ENCODE results near the gene SCN9A.
"Not testable (repeated sequence)": the region's sequence is repeated elsewhere in the genome, so short reads cannot be mapped to it uniquely, and the experiment has no call there.

SCN9A gene

DNA sequence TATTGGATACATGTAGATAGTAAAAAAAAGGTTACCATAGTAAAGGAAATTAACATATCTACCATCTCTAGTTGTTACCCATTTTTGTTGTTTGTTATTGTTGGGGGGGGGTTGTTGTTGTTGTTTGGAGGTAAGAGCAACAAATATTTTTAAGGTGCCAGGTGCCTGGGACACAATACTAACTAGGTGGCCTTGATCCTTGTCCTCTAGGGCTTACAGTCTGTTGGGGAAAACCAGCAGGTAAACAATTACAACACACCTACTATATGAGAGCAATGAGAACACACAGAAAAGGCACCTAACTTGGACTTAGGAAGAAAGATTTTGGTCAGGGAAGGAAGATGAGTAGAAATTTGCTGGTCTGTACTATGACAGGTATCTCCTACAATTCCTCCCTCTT is 46.3 kb downstream of the SCN9A start:
- no peaks in the 10 kb centered on the region for H3K9me3 ChIP-seq (ENCODE audit: insufficient read depth, low read depth, low read length)
- H3K9ac ChIP-seq (ENCODE audit: low read depth, low read length), result no peak overlapping the region
- H3K4me3 ChIP-seq (ENCODE audit: low read length), result no peak overlapping the region
- no peaks in the 10 kb centered on the region for H3K27me3 ChIP-seq (ENCODE audit: insufficient read depth, low read length)
- H3K36me3 ChIP-seq (ENCODE audit: insufficient read depth, low read depth, low read length), result no peaks in the 10 kb centered on the region
- H3K27ac ChIP-seq (ENCODE audit: low read length), result no peak overlapping the region
- H3K4me1 ChIP-seq (ENCODE audit: insufficient read depth, low read length), result no peaks in the 10 kb centered on the region

DNA sequence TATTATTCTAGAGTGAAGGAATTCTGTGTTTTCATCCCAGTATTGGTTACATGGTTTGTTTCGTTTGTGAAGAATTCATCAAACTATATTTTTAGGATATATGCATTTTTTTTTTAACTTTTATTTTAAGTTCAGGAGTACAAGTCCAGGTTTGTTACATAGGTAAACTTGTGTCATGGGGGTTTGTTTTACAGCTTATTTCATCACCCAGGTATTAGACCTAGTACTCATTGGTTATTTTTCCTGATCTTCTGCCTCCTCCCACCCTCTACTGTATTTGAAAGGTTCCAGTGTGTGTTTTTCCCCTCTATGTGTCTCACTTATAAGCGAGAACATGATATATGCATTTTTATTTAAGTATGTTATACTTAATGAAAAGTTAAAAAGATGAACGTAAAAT is 47.6 kb downstream of the SCN9A start:
- Histone ChIP-seq H3K9me3 (ENCODE audit: insufficient read depth, low read depth, low read length) (no peaks in the 10 kb centered on the region), H3K27ac (ENCODE audit: low read length) (no peak overlapping the region), H3K4me1 (ENCODE audit: insufficient read depth, low read length) (no peaks in the 10 kb centered on the region), H3K4me3 (ENCODE audit: low read length) (no peak overlapping the region), H3K9ac (ENCODE audit: low read depth, low read length) (no peak overlapping the region), H3K36me3 (ENCODE audit: insufficient read depth, low read depth, low read length) (no peaks in the 10 kb centered on the region), H3K27me3 (ENCODE audit: insufficient read depth, low read length) (no peaks in the 10 kb centered on the region)

GRCh38 chr2:166321076-166321475 is 54.7 kb downstream of the SCN9A start:
- Histone ChIP-seq H3K27me3 (ENCODE audit: insufficient read depth, low read length) (no peaks in the 10 kb centered on the region), H3K9ac (ENCODE audit: low read depth, low read length) (no peak overlapping the region)

GRCh38 chr2:166314022-166314759 is 61.6 kb downstream of the SCN9A start:
- Histone ChIP-seq H3K27me3 (ENCODE audit: insufficient read depth, low read length) (no peaks in the 10 kb centered on the region), H3K36me3 (ENCODE audit: insufficient read depth, low read depth, low read length) (no peaks in the 10 kb centered on the region), H3K9me3 (ENCODE audit: insufficient read depth, low read depth, low read length) (no peaks in the 10 kb centered on the region), H3K4me3 (ENCODE audit: low read length) (no peak overlapping the region), H3K9ac (ENCODE audit: low read depth, low read length) (no peak overlapping the region), H3K27ac (ENCODE audit: low read length) (no peak overlapping the region), H3K4me1 (ENCODE audit: insufficient read depth, low read length) (no peaks in the 10 kb centered on the region)

More at GRCh38 chr2:166321076-166321475, 54.7 kb downstream of the SCN9A start:
- Histone ChIP-seq H3K36me3 (ENCODE audit: insufficient read depth, low read depth, low read length) (no peaks in the 10 kb centered on the region), H3K4me3 (ENCODE audit: low read length) (no peak overlapping the region), H3K4me1 (ENCODE audit: insufficient read depth, low read length) (no peaks in the 10 kb centered on the region), H3K27ac (ENCODE audit: low read length) (no peak overlapping the region), H3K9me3 (ENCODE audit: insufficient read depth, low read depth, low read length) (no peaks in the 10 kb centered on the region)

DNA sequence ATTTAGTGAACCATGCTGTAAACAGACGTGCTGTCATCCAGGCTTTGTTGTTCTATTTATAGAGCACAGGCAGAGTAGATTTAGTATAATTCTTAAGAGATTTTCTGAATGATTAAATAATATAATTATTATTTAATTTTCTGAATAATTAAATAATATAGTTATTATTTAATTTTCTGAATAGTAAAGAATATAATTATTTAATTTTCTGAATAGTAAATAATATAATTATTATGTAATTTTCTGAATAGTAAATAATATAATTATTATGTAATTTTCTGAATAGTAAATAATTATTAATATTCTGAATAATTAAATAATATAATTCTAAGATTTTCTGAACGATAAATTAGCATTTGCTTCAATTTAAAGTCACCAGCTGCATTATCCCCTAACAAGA is 62.9 kb downstream of the SCN9A start:
- not testable (repeated sequence) for H3K27ac ChIP-seq (ENCODE audit: low read length); H3K27me3 ChIP-seq (ENCODE audit: insufficient read depth, low read length); H3K4me1 ChIP-seq (ENCODE audit: insufficient read depth, low read length); H3K9ac ChIP-seq (ENCODE audit: low read depth, low read length); H3K4me3 ChIP-seq (ENCODE audit: low read length); H3K36me3 ChIP-seq (ENCODE audit: insufficient read depth, low read depth, low read length); H3K9me3 ChIP-seq (ENCODE audit: insufficient read depth, low read depth, low read length)

- no peaks in the 10 kb centered on the region for H3K27me3 ChIP-seq (ENCODE audit: insufficient read depth, low read length)
- no peaks in the 10 kb centered on the region for H3K9me3 ChIP-seq (ENCODE audit: insufficient read depth, low read depth, low read length)
- H3K36me3 ChIP-seq (ENCODE audit: insufficient read depth, low read depth, low read length), result no peaks in the 10 kb centered on the region
- no peak overlapping the region for H3K27ac ChIP-seq (ENCODE audit: low read length)
- H3K4me3 ChIP-seq (ENCODE audit: low read length), result no peak overlapping the region
- H3K9ac ChIP-seq (ENCODE audit: low read depth, low read length), result no peak overlapping the region
- H3K4me1 ChIP-seq (ENCODE audit: insufficient read depth, low read length), result no peaks in the 10 kb centered on the region; the same call in 1 of the 2 replicates
Observed at GRCh38 chr2:166307326-166307725, 68.4 kb downstream of the SCN9A start.

DNA sequence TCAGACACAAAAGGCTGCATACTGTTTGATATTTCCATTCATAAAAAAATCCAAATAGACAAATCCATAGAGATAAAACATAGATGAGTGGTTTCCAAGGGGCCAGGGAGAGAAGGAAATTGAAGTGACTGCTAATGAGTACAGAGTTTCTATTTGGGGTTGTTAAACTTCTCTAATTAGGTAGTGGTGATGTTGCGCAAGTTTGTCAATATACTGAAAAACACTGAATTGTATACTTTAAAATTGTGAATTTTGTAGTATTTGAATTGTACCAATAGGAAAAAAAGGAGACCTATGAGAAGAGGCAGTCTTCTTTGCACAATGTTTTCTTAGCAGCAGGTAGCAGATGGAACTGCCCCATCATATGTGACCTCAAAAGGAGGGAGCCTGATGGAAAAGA is 71.1 kb downstream of the SCN9A start:
- no peak overlapping the region for H3K9ac ChIP-seq (ENCODE audit: low read depth, low read length)
- H3K4me1 ChIP-seq (ENCODE audit: insufficient read depth, low read length), result no peaks in the 10 kb centered on the region; the same call in 1 of the 2 replicates
- H3K9me3 ChIP-seq (ENCODE audit: insufficient read depth, low read depth, low read length), result no peaks in the 10 kb centered on the region
- no peaks in the 10 kb centered on the region for H3K36me3 ChIP-seq (ENCODE audit: insufficient read depth, low read depth, low read length)
- no peak overlapping the region for H3K27ac ChIP-seq (ENCODE audit: low read length)
- H3K4me3 ChIP-seq (ENCODE audit: low read length), result no peak overlapping the region
- no peaks in the 10 kb centered on the region for H3K27me3 ChIP-seq (ENCODE audit: insufficient read depth, low read length)

DNA sequence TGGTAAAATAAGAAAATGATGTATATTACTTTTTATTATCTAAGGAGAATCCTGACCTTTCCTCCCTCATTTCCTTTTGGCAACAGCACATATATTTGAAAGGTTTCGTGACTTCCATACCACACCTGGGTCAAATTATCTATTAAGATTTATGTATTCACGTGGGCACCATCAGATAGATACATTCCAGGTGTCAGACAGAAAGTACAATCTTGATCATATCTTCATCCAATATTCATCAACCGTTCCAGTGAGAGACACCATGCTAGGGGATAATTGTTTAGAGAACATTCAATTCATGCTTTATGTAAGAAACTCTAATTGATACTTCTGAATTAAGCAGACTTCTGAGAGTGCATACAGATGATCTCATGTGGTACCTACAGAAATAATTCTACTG is 73.7 kb downstream of the SCN9A start:
- no peak overlapping the region for H3K9ac ChIP-seq (ENCODE audit: low read depth, low read length)
- H3K4me3 ChIP-seq (ENCODE audit: low read length), result no peak overlapping the region
- H3K36me3 ChIP-seq (ENCODE audit: insufficient read depth, low read depth, low read length), result no peaks in the 10 kb centered on the region
- no peaks in the 10 kb centered on the region for H3K9me3 ChIP-seq (ENCODE audit: insufficient read depth, low read depth, low read length)
- no peaks in the 10 kb centered on the region for H3K27me3 ChIP-seq (ENCODE audit: insufficient read depth, low read length)
- no peak overlapping the region for H3K27ac ChIP-seq (ENCODE audit: low read length)
- no peaks in the 10 kb centered on the region for H3K4me1 ChIP-seq (ENCODE audit: insufficient read depth, low read length)

GRCh38 chr2:166297951-166298350 is 77.8 kb downstream of the SCN9A start:
- no peaks in the 10 kb centered on the region for H3K36me3 ChIP-seq (ENCODE audit: insufficient read depth, low read depth, low read length)

GRCh38 chr2:166293984-166294383 is 81.8 kb downstream of the SCN9A start:
- Histone ChIP-seq H3K4me3 (ENCODE audit: low read length) (no peak overlapping the region), H3K9me3 (ENCODE audit: insufficient read depth, low read depth, low read length) (no peaks in the 10 kb centered on the region), H3K36me3 (ENCODE audit: insufficient read depth, low read depth, low read length) (no peaks in the 10 kb centered on the region), H3K27me3 (ENCODE audit: insufficient read depth, low read length) (no peaks in the 10 kb centered on the region), H3K27ac (ENCODE audit: low read length) (no peak overlapping the region), H3K9ac (ENCODE audit: low read depth, low read length) (no peak overlapping the region), H3K4me1 (ENCODE audit: insufficient read depth, low read length) (no peaks in the 10 kb centered on the region)

More at GRCh38 chr2:166297951-166298350, 77.8 kb downstream of the SCN9A start:
- Histone ChIP-seq H3K9me3 (ENCODE audit: insufficient read depth, low read depth, low read length) (no peaks in the 10 kb centered on the region), H3K4me3 (ENCODE audit: low read length) (no peak overlapping the region), H3K27ac (ENCODE audit: low read length) (no peak overlapping the region), H3K27me3 (ENCODE audit: insufficient read depth, low read length) (no peaks in the 10 kb centered on the region), H3K9ac (ENCODE audit: low read depth, low read length) (no peak overlapping the region), H3K4me1 (ENCODE audit: insufficient read depth, low read length) (no peaks in the 10 kb centered on the region)

DNA sequence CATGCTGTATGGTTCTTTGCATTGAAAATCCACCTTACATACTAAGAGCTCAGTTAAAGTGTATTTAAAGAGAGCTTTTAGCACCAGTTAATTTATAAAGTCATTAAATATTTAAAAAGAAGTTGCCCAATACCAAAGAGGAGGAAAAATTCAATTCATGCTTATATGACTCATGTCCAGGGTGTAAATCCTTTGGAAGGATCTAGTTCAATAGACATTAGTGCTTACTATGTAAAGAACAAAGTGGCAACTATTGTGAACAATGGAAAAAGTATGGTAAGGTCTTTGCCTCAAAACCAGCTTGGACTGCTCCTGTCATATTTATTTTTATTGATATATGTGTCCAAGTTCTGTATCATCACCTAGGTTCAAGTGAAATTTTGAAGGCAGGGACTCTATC is 90.5 kb downstream of the SCN9A start:
- H3K4me1 ChIP-seq (ENCODE audit: insufficient read depth, low read length), result peaks cover 8% of the 10 kb centered on the region; the same call in 1 of the 2 replicates
- no peak overlapping the region for H3K4me3 ChIP-seq (ENCODE audit: low read length)
- H3K9ac ChIP-seq (ENCODE audit: low read depth, low read length), result no peak overlapping the region
- no peaks in the 10 kb centered on the region for H3K36me3 ChIP-seq (ENCODE audit: insufficient read depth, low read depth, low read length)
- no peaks in the 10 kb centered on the region for H3K27me3 ChIP-seq (ENCODE audit: insufficient read depth, low read length)
- no peak overlapping the region for H3K27ac ChIP-seq (ENCODE audit: low read length)
- no peaks in the 10 kb centered on the region for H3K9me3 ChIP-seq (ENCODE audit: insufficient read depth, low read depth, low read length)

DNA sequence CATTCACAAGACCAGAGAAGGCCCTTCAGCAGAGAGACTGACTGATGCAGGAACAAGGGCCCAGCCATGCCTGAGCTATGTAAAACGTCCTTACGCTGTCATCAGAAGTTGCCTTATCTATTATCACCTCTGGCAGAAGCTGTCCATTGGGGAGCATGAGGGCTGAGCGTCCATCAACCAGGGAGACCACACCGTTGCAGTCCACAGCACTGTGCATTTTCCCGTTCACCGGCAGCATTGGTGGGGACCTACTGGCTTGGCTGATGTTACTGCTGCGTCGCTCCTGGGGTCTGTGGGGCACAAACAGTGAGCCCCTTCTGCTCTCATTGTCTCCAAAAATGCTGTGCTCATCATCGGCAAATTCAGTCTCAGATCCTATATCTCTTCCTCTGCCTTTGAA is 91.4 kb downstream of the SCN9A start:
- Histone ChIP-seq H3K4me1 (ENCODE audit: insufficient read depth, low read length) (peaks cover 8% of the 10 kb centered on the region; the same call in 1 of the 2 replicates), H3K27ac (ENCODE audit: low read length) (no peak overlapping the region), H3K9ac (ENCODE audit: low read depth, low read length) (no peak overlapping the region), H3K36me3 (ENCODE audit: insufficient read depth, low read depth, low read length) (no peaks in the 10 kb centered on the region), H3K9me3 (ENCODE audit: insufficient read depth, low read depth, low read length) (no peaks in the 10 kb centered on the region), H3K27me3 (ENCODE audit: insufficient read depth, low read length) (no peaks in the 10 kb centered on the region), H3K4me3 (ENCODE audit: low read length) (no peak overlapping the region)
